H9 (cell line): ENCODE data around the gene MTOR. TPM values are rescaled to one million over a fixed set of nuclear protein-coding genes. Genes with fewer than 3 reads are reported as not detected.
"Not testable (repeated sequence)": the region's sequence is repeated elsewhere in the genome, so short reads cannot be mapped to it uniquely, and the experiment has no call there.

Experiments
- DNase-seq: peaks from one replicate; pipeline ENCODE4 v3.0.0-alpha.2; 2017
- H2AFZ ChIP-seq: one replicate; pipeline ENCODE4 v1.6.1; 2013; ENCODE audit warnings: mild to moderate bottlenecking, low read length, control low read depth, moderate library complexity
- H2AK5ac ChIP-seq: 2 replicates; pipeline ENCODE4 v1.6.1; 2013; ENCODE audit warnings: low read length, control low read depth, mixed read lengths; ENCODE audit not compliant: insufficient read length
- H2BK120ac ChIP-seq: one replicate; pipeline ENCODE4 v1.6.1; 2013; ENCODE audit warnings: low read depth, mild to moderate bottlenecking, low read length, control low read depth, inconsistent platforms; ENCODE audit not compliant: poor library complexity, severe bottlenecking
- H2BK12ac ChIP-seq: 2 replicates; pipeline ENCODE4 v1.6.1; 2013; ENCODE audit warnings: low read length, control low read depth, mixed read lengths, low read depth; ENCODE audit not compliant: insufficient read length
- H2BK15ac ChIP-seq: 2 replicates; pipeline ENCODE4 v1.6.1; 2013; ENCODE audit warnings: low read depth, low read length, control low read depth
- H2BK20ac ChIP-seq: one replicate; pipeline ENCODE4 v1.6.1; 2013; ENCODE audit warnings: low read depth, mild to moderate bottlenecking, low read length, control low read depth, inconsistent platforms; ENCODE audit not compliant: poor library complexity, severe bottlenecking
- H2BK5ac ChIP-seq: 2 replicates; pipeline ENCODE4 v1.6.1; 2013; ENCODE audit warnings: low read length, control low read depth, mixed read lengths; ENCODE audit not compliant: insufficient read length
- H3K14ac ChIP-seq: 2 replicates; pipeline ENCODE4 v1.6.1; 2013; ENCODE audit warnings: low read length, control low read depth; ENCODE audit not compliant: insufficient read depth
- H3K18ac ChIP-seq: 2 replicates; pipeline ENCODE4 v1.6.1; 2013; ENCODE audit warnings: low read depth, mild to moderate bottlenecking, mixed read lengths, low read length, control low read depth; ENCODE audit not compliant: insufficient read length
- H3K23ac ChIP-seq: 2 replicates; pipeline ENCODE4 v1.6.1; 2013; ENCODE audit warnings: low read length, control low read depth, mixed read lengths, low read depth; ENCODE audit not compliant: insufficient read length
- H3K23me2 ChIP-seq: 2 replicates; pipeline ENCODE4 v1.6.1; 2013; ENCODE audit warnings: low read depth, mild to moderate bottlenecking, mixed read lengths, low read length, control low read depth; ENCODE audit not compliant: insufficient read length, poor library complexity, severe bottlenecking
- H3K27ac ChIP-seq: 2 replicates; pipeline ENCODE4 v1.5.1; 2013; ENCODE audit warnings: low read length, control low read depth, mixed read lengths, low read depth; ENCODE audit not compliant: insufficient read length
- H3K27me3 ChIP-seq: 2 replicates; pipeline ENCODE4 v1.6.1; 2013; ENCODE audit warnings: low read length, control low read depth, inconsistent platforms; ENCODE audit not compliant: insufficient read depth
- H3K4ac ChIP-seq: 2 replicates; pipeline ENCODE4 v1.6.1; 2013; ENCODE audit warnings: low read depth, mild to moderate bottlenecking, control low read depth, inconsistent platforms, low read length, moderate library complexity
- H3K4me1 ChIP-seq: 2 replicates; pipeline ENCODE4 v1.6.1; 2013; ENCODE audit warnings: low read length, control low read depth, inconsistent platforms; ENCODE audit not compliant: insufficient read depth
- H3K4me2 ChIP-seq: 2 replicates; pipeline ENCODE4 v1.6.1; 2013; ENCODE audit warnings: low read length, control low read depth, mixed read lengths; ENCODE audit not compliant: insufficient read length, insufficient read depth
- H3K56ac ChIP-seq: 2 replicates; pipeline ENCODE4 v1.6.1; 2013; ENCODE audit warnings: low read depth, mild to moderate bottlenecking, mixed read lengths, low read length, control low read depth; ENCODE audit not compliant: insufficient read length
- H3K79me1 ChIP-seq: 2 replicates; pipeline ENCODE4 v1.6.1; 2013; ENCODE audit warnings: low read depth, mild to moderate bottlenecking, moderate library complexity, low read length, control low read depth, inconsistent platforms; ENCODE audit not compliant: insufficient read depth, poor library complexity, severe bottlenecking
- H3K79me2 ChIP-seq: 2 replicates; pipeline ENCODE4 v1.6.1; 2013; ENCODE audit warnings: low read length, control low read depth, inconsistent platforms; ENCODE audit not compliant: insufficient read depth
- H3K9ac ChIP-seq: 2 replicates; pipeline ENCODE4 v1.6.1; 2013; ENCODE audit warnings: low read length, control low read depth, mixed read lengths; ENCODE audit not compliant: insufficient read length; ENCODE audit errors: extremely low read depth
- H3K9me3 ChIP-seq: one replicate; pipeline ENCODE4 v1.6.1; 2013; ENCODE audit warnings: low read depth, low read length, inconsistent platforms; ENCODE audit not compliant: control insufficient read depth
- H3T11ph ChIP-seq: one replicate; pipeline ENCODE4 v1.6.1; 2013; ENCODE audit warnings: mild to moderate bottlenecking, low read length, control low read depth, inconsistent platforms
- H4K20me1 ChIP-seq: one replicate; pipeline ENCODE4 v1.6.1; 2013; ENCODE audit not compliant: control insufficient read depth, insufficient read length, insufficient read depth
- H4K5ac ChIP-seq: 2 replicates; pipeline ENCODE4 v1.6.1; 2013; ENCODE audit warnings: low read depth, mild to moderate bottlenecking, mixed read lengths, low read length, control low read depth; ENCODE audit not compliant: insufficient read length
- H4K8ac ChIP-seq: replicated peaks from 2 replicates; pipeline ENCODE4 v1.6.1; 2013; ENCODE audit warnings: low read length, control low read depth, mixed read lengths, low read depth; ENCODE audit not compliant: insufficient read length
- H4K91ac ChIP-seq: 2 replicates; pipeline ENCODE4 v1.6.1; 2013; ENCODE audit warnings: low read depth, mild to moderate bottlenecking, moderate library complexity, mixed read lengths, low read length, control low read depth; ENCODE audit not compliant: insufficient read length
- H3K27ac Mint-ChIP-seq, 3 experiments: 2 replicates in 2 of 3; 3 replicates in 1 of 3; pipeline ENCODE4 v1.8.0; 2020 to 2021; ENCODE audit warnings: mixed read lengths in 3 of 3, mild to moderate bottlenecking in 1 of 3, moderate library complexity in 1 of 3
- H3K27me3 Mint-ChIP-seq: 2 replicates; pipeline ENCODE4 v1.8.0; 2021; ENCODE audit warnings: low read depth, mild to moderate bottlenecking, moderate library complexity, mixed read lengths
- H3K36me3 Mint-ChIP-seq, 3 experiments: 2 replicates in 2 of 3; 3 replicates in 1 of 3; pipeline ENCODE4 v1.8.0; 2020 to 2021; ENCODE audit warnings: low read depth in 3 of 3, mixed read lengths in 3 of 3; ENCODE audit not compliant: insufficient read depth in 1 of 3
- H3K4me1 Mint-ChIP-seq, 2 experiments: 2 replicates each; pipeline ENCODE4 v1.8.0; 2020; ENCODE audit warnings: mixed read lengths in 2 of 2
- H3K4me3 Mint-ChIP-seq, 2 experiments: 2 replicates in 1 of 2; 3 replicates in 1 of 2; pipeline ENCODE4 v1.8.0; 2020 to 2021; ENCODE audit warnings: mild to moderate bottlenecking in 2 of 2, mixed read lengths in 2 of 2, moderate library complexity in 1 of 2
- H3K9me3 Mint-ChIP-seq, 2 experiments: 2 replicates in 1 of 2; 3 replicates in 1 of 2; pipeline ENCODE4 v1.8.0; 2020; ENCODE audit warnings: mild to moderate bottlenecking in 2 of 2, mixed read lengths in 2 of 2, moderate library complexity in 1 of 2
- CTCF ChIP-seq: fragments of 200-600 bp; sonication (generic); conservative IDR thresholded peaks from 3 replicates; pipeline ENCODE4 v1.8.0; 2021; ENCODE audit warnings: antibody characterized with exemption, mild to moderate bottlenecking
- WGBS: extraction: QIAGEN DNeasy Blood & Tissue Kit; methylation state at CpG from one replicate; pipeline ENCODE4 v1.1.7; 2013; ENCODE audit warnings: missing lambda C conversion rate, low lambda C conversion rate, mixed read lengths; ENCODE audit not compliant: insufficient read length; ENCODE audit errors: extremely low coverage; 5-methylcytosine and 5-hydroxymethylcytosine counted together
- total RNA-seq: library from RNA; stranded (reverse); gene quantifications from 2 replicates; pipeline ENCODE4 v1.2.1, GENCODE V29; 2021

The MTOR gene
- total RNA-seq, 1 experiment from 2014 or later: 67.5 TPM

GRCh38 chr1:11098931-11099309 is 163.4 kb downstream of the MTOR start:
- Histone ChIP-seq H2BK120ac (no peak overlapping the region), H2AK5ac (no peak overlapping the region), H2AFZ (no peak overlapping the region), H3K23me2 (no peaks in the 10 kb centered on the region), H3K14ac (no peak overlapping the region), H3K79me2 (no peaks in the 10 kb centered on the region), H3K27ac (no peak overlapping the region), H3K23ac (no peak overlapping the region), H3K27me3 (no peaks in the 10 kb centered on the region), H3T11ph (no peak overlapping the region), H4K91ac (no peak overlapping the region), H2BK5ac (no peak overlapping the region), H2BK12ac (no peak overlapping the region), H4K5ac (no peak overlapping the region), H3K9ac (peak overlapping the region; percentile 82), H3K4ac (no peak overlapping the region), H3K18ac (no peak overlapping the region), H2BK20ac (no peak overlapping the region), H4K8ac (no peak overlapping the region), H3K79me1 (no peaks in the 10 kb centered on the region), H2BK15ac (no peak overlapping the region), H3K4me2 (peak overlapping the region; percentile 45), H3K9me3 (no peaks in the 10 kb centered on the region), H3K4me1 (no peaks in the 10 kb centered on the region), H4K20me1 (no peaks in the 10 kb centered on the region), H3K56ac (no peak overlapping the region)
- no CpG with 5 or more reads among the region's 5 CpGs for WGBS
- Mint-ChIP-seq H3K4me3 (peak overlapping the region; percentile 94 to 96), H3K36me3 (peaks cover 9 to 40% (median 35%) of the 10 kb centered on the region in 3 experiments; a peak in 6 of 7 replicates), H3K27me3 (no peaks in the 10 kb centered on the region), H3K27ac (peak overlapping the region in 2 of 3 experiments; percentile 90 to 99; a peak in 4 of 7 replicates), H3K4me1 (peaks cover 3 to 4% of the 10 kb centered on the region in 2 experiments; a peak in 3 of 4 replicates), H3K9me3 (no peaks in the 10 kb centered on the region)
- no peak for DNase-seq
- TF ChIP-seq CTCF: no peak

GRCh38 chr1:11083784-11084183 is 178.6 kb downstream of the MTOR start:
- not testable (repeated sequence) for H3K27me3 Mint-ChIP-seq, H3K23ac ChIP-seq, H4K91ac ChIP-seq, H3K9me3 ChIP-seq, H2BK120ac ChIP-seq, H3K27ac Mint-ChIP-seq, H4K8ac ChIP-seq, H3K23me2 ChIP-seq, H3K79me1 ChIP-seq, H2AFZ ChIP-seq, H3K4me1 Mint-ChIP-seq, H3K9ac ChIP-seq, H3K18ac ChIP-seq, H3K14ac ChIP-seq, H2BK15ac ChIP-seq, H3K79me2 ChIP-seq, H3K4me1 ChIP-seq, H3K56ac ChIP-seq, H3K4me3 Mint-ChIP-seq, H3K27me3 ChIP-seq, H2BK5ac ChIP-seq, H4K20me1 ChIP-seq, H3K27ac ChIP-seq, H2BK20ac ChIP-seq, H3K4ac ChIP-seq, H3K9me3 Mint-ChIP-seq, H3T11ph ChIP-seq, H2BK12ac ChIP-seq, DNase-seq, H4K5ac ChIP-seq, H2AK5ac ChIP-seq, H3K4me2 ChIP-seq
- WGBS: no CpG with 5 or more reads among the region's 3 CpGs
- H3K36me3 Mint-ChIP-seq: peaks cover 56 to 77% (median 71%) of the 10 kb centered on the region in 3 experiments
